ENCODE data around the gene RRP1.

Gene RRP1

GRCh38 chr21:43845386-43845785 is 56.0 kb downstream of the RRP1 start:
- H3K27ac ChIP-seq (ENCODE audit: low read depth, low read length, poor library complexity, severe bottlenecking), result no peak overlapping the region
- no peaks in the 10 kb centered on the region for H3F3A ChIP-seq (ENCODE audit: insufficient read depth, low read length)
- no peaks in the 10 kb centered on the region for H3K79me2 ChIP-seq (ENCODE audit: insufficient read depth, low read length)
- no peak overlapping the region for H3K9ac ChIP-seq (ENCODE audit: low read length)
- H3K4me3 ChIP-seq (ENCODE audit: low read depth, low read length, poor library complexity, severe bottlenecking), result no peak overlapping the region
- H3K36me3 ChIP-seq (ENCODE audit: insufficient read depth, low read length), result no peaks in the 10 kb centered on the region; the same call in 1 of the 2 replicates
- H3K9me3 ChIP-seq (ENCODE audit: low read length), result peaks cover 3% of the 10 kb centered on the region; the same call in 1 of the 2 replicates
- no peaks in the 10 kb centered on the region for H4K20me1 ChIP-seq (ENCODE audit: insufficient read depth, low read length)
- TF ChIP-seq CTCF (IDR thresholded peaks at IDR 0.05; ENCODE audit: low read length) (no peak), EZH2 (IDR thresholded peaks at IDR 0.05; ENCODE audit: borderline replicate concordance, low read length) (no peak)
- no peak overlapping the region for H2AFZ ChIP-seq (ENCODE audit: low read length)
- no peaks in the 10 kb centered on the region for H3K9me2 ChIP-seq (ENCODE audit: low read depth, low read length)
- no peak overlapping the region for H3K4me2 ChIP-seq (ENCODE audit: low read length)
- peaks cover 9% of the 10 kb centered on the region; the same call in 1 of the 2 replicates for H3K27me3 ChIP-seq (ENCODE audit: insufficient read depth, low read length)
- peaks cover 4% of the 10 kb centered on the region for H3K4me1 ChIP-seq (ENCODE audit: insufficient read depth, low read length, severe bottlenecking)

GRCh38 chr21:43846430-43846829 is 57.1 kb downstream of the RRP1 start:
- Histone ChIP-seq H3K9me2 (ENCODE audit: low read depth, low read length) (no peaks in the 10 kb centered on the region), H3K79me2 (ENCODE audit: insufficient read depth, low read length) (no peaks in the 10 kb centered on the region), H3K27ac (ENCODE audit: low read depth, low read length, poor library complexity, severe bottlenecking) (no peak overlapping the region), H3K4me2 (ENCODE audit: low read length) (no peak overlapping the region), H3K9me3 (ENCODE audit: low read length) (peaks cover 10% of the 10 kb centered on the region; the same call in 1 of the 2 replicates), H2AFZ (ENCODE audit: low read length) (no peak overlapping the region), H3F3A (ENCODE audit: insufficient read depth, low read length) (no peaks in the 10 kb centered on the region), H3K4me1 (ENCODE audit: insufficient read depth, low read length, severe bottlenecking) (peaks cover 4% of the 10 kb centered on the region), H3K36me3 (ENCODE audit: insufficient read depth, low read length) (no peaks in the 10 kb centered on the region; the same call in 1 of the 2 replicates), H3K9ac (ENCODE audit: low read length) (no peak overlapping the region), H3K27me3 (ENCODE audit: insufficient read depth, low read length) (peaks cover 16% of the 10 kb centered on the region; the same call in 1 of the 2 replicates), H4K20me1 (ENCODE audit: insufficient read depth, low read length) (no peaks in the 10 kb centered on the region), H3K4me3 (ENCODE audit: low read depth, low read length, poor library complexity, severe bottlenecking) (no peak overlapping the region)
- no peak for TF ChIP-seq CTCF (IDR thresholded peaks at IDR 0.05; ENCODE audit: low read length)
- no peak for TF ChIP-seq EZH2 (IDR thresholded peaks at IDR 0.05; ENCODE audit: borderline replicate concordance, low read length)

GRCh38 chr21:43847301-43847700 is 57.9 kb downstream of the RRP1 start:
- no peak overlapping the region for H2AFZ ChIP-seq (ENCODE audit: low read length)
- H3K36me3 ChIP-seq (ENCODE audit: insufficient read depth, low read length), result no peaks in the 10 kb centered on the region; the same call in 1 of the 2 replicates
- H3K9me3 ChIP-seq (ENCODE audit: low read length), result peaks cover 10% of the 10 kb centered on the region; the same call in 1 of the 2 replicates
- H3K9ac ChIP-seq (ENCODE audit: low read length), result no peak overlapping the region
- H3K4me2 ChIP-seq (ENCODE audit: low read length), result no peak overlapping the region
- H3F3A ChIP-seq (ENCODE audit: insufficient read depth, low read length), result no peaks in the 10 kb centered on the region
- no peaks in the 10 kb centered on the region for H4K20me1 ChIP-seq (ENCODE audit: insufficient read depth, low read length)
- peaks cover 16% of the 10 kb centered on the region; the same call in 1 of the 2 replicates for H3K27me3 ChIP-seq (ENCODE audit: insufficient read depth, low read length)
- TF ChIP-seq EZH2 (IDR thresholded peaks at IDR 0.05; ENCODE audit: borderline replicate concordance, low read length) (no peak), CTCF (IDR thresholded peaks at IDR 0.05; ENCODE audit: low read length) (no peak)
- no peak overlapping the region for H3K4me3 ChIP-seq (ENCODE audit: low read depth, low read length, poor library complexity, severe bottlenecking)
- H3K27ac ChIP-seq (ENCODE audit: low read depth, low read length, poor library complexity, severe bottlenecking), result no peak overlapping the region
- H3K4me1 ChIP-seq (ENCODE audit: insufficient read depth, low read length, severe bottlenecking), result peaks cover 4% of the 10 kb centered on the region
- H3K9me2 ChIP-seq (ENCODE audit: low read depth, low read length), result no peaks in the 10 kb centered on the region
- no peaks in the 10 kb centered on the region for H3K79me2 ChIP-seq (ENCODE audit: insufficient read depth, low read length)

All from OCI-LY1 (cell line).